ENCODE data around the gene ST6GALNAC4.

ST6GALNAC4 gene

GRCh38 chr9:127860260-127860659 lies 56.6 kb downstream of the ST6GALNAC4 start:
- no peak for DNase-seq (ENCODE audit: low read depth, low spot score)
- no peak overlapping the region for H3K27ac ChIP-seq

DNA sequence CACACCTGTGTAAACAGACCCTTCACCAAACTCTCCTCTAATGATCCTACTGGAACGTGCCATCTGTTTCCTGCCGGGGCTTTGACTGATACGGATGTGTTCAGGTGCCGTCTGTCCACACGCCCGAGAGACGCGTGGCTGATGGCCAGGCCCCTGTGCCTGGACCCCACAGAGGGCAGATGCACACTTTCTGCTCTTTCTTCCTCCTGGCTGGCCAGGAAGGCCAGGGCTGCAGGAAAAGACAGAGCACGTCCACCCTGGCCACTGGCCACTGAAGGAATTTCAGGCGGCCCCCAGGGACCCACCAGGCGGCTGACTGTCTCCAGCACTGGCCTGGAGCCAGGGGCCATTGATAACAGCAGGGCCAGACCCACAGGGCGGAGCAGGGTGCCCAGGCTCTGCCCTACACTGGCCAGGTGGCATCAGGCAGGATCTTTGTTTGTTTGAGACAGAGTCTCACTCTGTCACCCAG lies 58.8 kb downstream of the ST6GALNAC4 start:
- DNase-seq (ENCODE audit: low read depth, low spot score): no peak
- H3K27ac ChIP-seq: no peak overlapping the region

Data from epithelial cell of prostate (primary cell).